Stimulated activated effector memory CD8-positive, alpha-beta T cell treated with anti-CD3 and anti-CD28 coated beads, Interleukin-12 subunit alpha, Interleukin-12 subunit beta, amount 100 ng/mL, for 72 hours (primary cell): ENCODE data around the gene NTHL1.

Source experiments
- ATAC-seq: fragments of 150-1000 bp; cut with Tn5 transposase; 2 replicates; pipeline ENCODE4 v1.10.0; 2021
- DNase-seq, 2 donors: peaks; one replicate each; pipeline ENCODE4 v3.0.0; 2021 to 2022; ENCODE audit warnings: low spot score in 2 of 2
- H3K27ac Mint-ChIP-seq: one replicate; pipeline ENCODE4 v1.8.0; 2022; ENCODE audit warnings: mild to moderate bottlenecking, mixed read lengths
- H3K36me3 Mint-ChIP-seq: one replicate; pipeline ENCODE4 v1.8.0; 2022; ENCODE audit warnings: mild to moderate bottlenecking, mixed read lengths
- H3K4me1 Mint-ChIP-seq: one replicate; pipeline ENCODE4 v1.8.0; 2022; ENCODE audit warnings: mixed read lengths
- H3K4me3 Mint-ChIP-seq: one replicate; pipeline ENCODE4 v1.8.0; 2022; ENCODE audit warnings: mild to moderate bottlenecking, mixed read lengths
- H3K9me3 Mint-ChIP-seq: one replicate; pipeline ENCODE4 v1.8.0; 2022; ENCODE audit warnings: mixed read lengths

Gene NTHL1

GRCh38 chr16:2005646-2006045 is 42.0 kb downstream of the NTHL1 start:
- Mint-ChIP-seq H3K9me3 (no peaks in the 10 kb centered on the region), H3K36me3 (peaks cover 61% of the 10 kb centered on the region), H3K4me1 (peaks cover 50% of the 10 kb centered on the region), H3K27ac (peak overlapping the region; percentile 93), H3K4me3 (peak overlapping the region; percentile 87)
- ATAC-seq (no peak), DNase-seq (no peak)

- Mint-ChIP-seq H3K36me3 (peaks cover 63% of the 10 kb centered on the region), H3K9me3 (no peaks in the 10 kb centered on the region), H3K4me3 (no peak overlapping the region), H3K27ac (no peak overlapping the region), H3K4me1 (peaks cover 50% of the 10 kb centered on the region)
- ATAC-seq (no peak), DNase-seq (no peak)
Observed at GRCh38 chr16:2004795-2005517, 42.7 kb downstream of the NTHL1 start.

GRCh38 chr16:2003827-2004641 is 43.6 kb downstream of the NTHL1 start:
- H3K4me3 Mint-ChIP-seq = peak overlapping the region; percentile 9
- DNase-seq = peak; percentile 82 to 91
- ATAC-seq = peak; percentile 92
- no peaks in the 10 kb centered on the region for H3K9me3 Mint-ChIP-seq
- peaks cover 67% of the 10 kb centered on the region for H3K36me3 Mint-ChIP-seq
- no peak overlapping the region for H3K27ac Mint-ChIP-seq
- peaks cover 50% of the 10 kb centered on the region for H3K4me1 Mint-ChIP-seq

- Mint-ChIP-seq H3K4me1 (peaks cover 43% of the 10 kb centered on the region), H3K9me3 (no peaks in the 10 kb centered on the region), H3K27ac (no peak overlapping the region), H3K36me3 (peaks cover 67% of the 10 kb centered on the region), H3K4me3 (no peak overlapping the region)
- no peak for ATAC-seq
- DNase-seq = no peak
Observed at GRCh38 chr16:2003231-2003826, 44.3 kb downstream of the NTHL1 start.

- no peaks in the 10 kb centered on the region for H3K9me3 Mint-ChIP-seq
- DNase-seq (no peak), ATAC-seq (no peak)
- H3K4me3 Mint-ChIP-seq = no peak overlapping the region
- peaks cover 67% of the 10 kb centered on the region for H3K36me3 Mint-ChIP-seq
- peak overlapping the region; percentile 63 for H3K27ac Mint-ChIP-seq
- peaks cover 36% of the 10 kb centered on the region for H3K4me1 Mint-ChIP-seq
Observed at GRCh38 chr16:2002406-2003230, 45.0 kb downstream of the NTHL1 start.

- peaks cover 65% of the 10 kb centered on the region for H3K36me3 Mint-ChIP-seq
- no peak overlapping the region for H3K27ac Mint-ChIP-seq
- no peaks in the 10 kb centered on the region for H3K9me3 Mint-ChIP-seq
Observed at GRCh38 chr16:2001456-2002355, 45.9 kb downstream of the NTHL1 start.

GRCh38 chr16:2001035-2001434 is 46.6 kb downstream of the NTHL1 start:
- ATAC-seq = no peak
- H3K36me3 Mint-ChIP-seq = peaks cover 64% of the 10 kb centered on the region
- H3K27ac Mint-ChIP-seq = no peak overlapping the region
- H3K4me1 Mint-ChIP-seq = peaks cover 24% of the 10 kb centered on the region
- H3K4me3 Mint-ChIP-seq = no peak overlapping the region
- no peaks in the 10 kb centered on the region for H3K9me3 Mint-ChIP-seq
- DNase-seq = no peak

More at GRCh38 chr16:2001456-2002355, 45.9 kb downstream of the NTHL1 start:
- ATAC-seq = no peak
- no peak for DNase-seq
- Mint-ChIP-seq H3K4me1 (peaks cover 27% of the 10 kb centered on the region), H3K4me3 (no peak overlapping the region)

- H3K4me3 Mint-ChIP-seq = no peak overlapping the region
- no peak for ATAC-seq
- H3K4me1 Mint-ChIP-seq = peaks cover 24% of the 10 kb centered on the region
- no peaks in the 10 kb centered on the region for H3K9me3 Mint-ChIP-seq
- H3K27ac Mint-ChIP-seq = no peak overlapping the region
- no peak for DNase-seq
- peaks cover 68% of the 10 kb centered on the region for H3K36me3 Mint-ChIP-seq
Observed at GRCh38 chr16:1999866-2000514, 47.6 kb downstream of the NTHL1 start.

GRCh38 chr16:1998852-1999801 is 48.5 kb downstream of the NTHL1 start:
- H3K27ac Mint-ChIP-seq = no peak overlapping the region
- no peaks in the 10 kb centered on the region for H3K9me3 Mint-ChIP-seq
- ATAC-seq (no peak), DNase-seq (no peak)
- H3K4me3 Mint-ChIP-seq = no peak overlapping the region
- H3K36me3 Mint-ChIP-seq = peaks cover 65% of the 10 kb centered on the region
- H3K4me1 Mint-ChIP-seq = peaks cover 17% of the 10 kb centered on the region

GRCh38 chr16:1998360-1998835 is 49.2 kb downstream of the NTHL1 start:
- Mint-ChIP-seq H3K4me3 (no peak overlapping the region), H3K27ac (no peak overlapping the region), H3K36me3 (peaks cover 67% of the 10 kb centered on the region), H3K9me3 (no peaks in the 10 kb centered on the region), H3K4me1 (peaks cover 22% of the 10 kb centered on the region)
- ATAC-seq (no peak), DNase-seq (no peak)

GRCh38 chr16:1997494-1998359 is 49.9 kb downstream of the NTHL1 start:
- Mint-ChIP-seq H3K27ac (no peak overlapping the region), H3K4me3 (no peak overlapping the region), H3K36me3 (peaks cover 62% of the 10 kb centered on the region), H3K9me3 (no peaks in the 10 kb centered on the region), H3K4me1 (peaks cover 25% of the 10 kb centered on the region)
- ATAC-seq = no peak
- DNase-seq = no peak

GRCh38 chr16:1993731-1994131 is 53.9 kb downstream of the NTHL1 start:
- ATAC-seq (peak; percentile 46), DNase-seq (peak in 1 of 2 donors; percentile 77)
- peaks cover 34% of the 10 kb centered on the region for H3K4me1 Mint-ChIP-seq
- H3K27ac Mint-ChIP-seq = peak overlapping the region; percentile 48
- no peaks in the 10 kb centered on the region for H3K9me3 Mint-ChIP-seq
- H3K4me3 Mint-ChIP-seq = peak overlapping the region; percentile 22
- H3K36me3 Mint-ChIP-seq = peaks cover 37% of the 10 kb centered on the region
